ENCODE measurements around the gene AGPAT1.

DNA sequence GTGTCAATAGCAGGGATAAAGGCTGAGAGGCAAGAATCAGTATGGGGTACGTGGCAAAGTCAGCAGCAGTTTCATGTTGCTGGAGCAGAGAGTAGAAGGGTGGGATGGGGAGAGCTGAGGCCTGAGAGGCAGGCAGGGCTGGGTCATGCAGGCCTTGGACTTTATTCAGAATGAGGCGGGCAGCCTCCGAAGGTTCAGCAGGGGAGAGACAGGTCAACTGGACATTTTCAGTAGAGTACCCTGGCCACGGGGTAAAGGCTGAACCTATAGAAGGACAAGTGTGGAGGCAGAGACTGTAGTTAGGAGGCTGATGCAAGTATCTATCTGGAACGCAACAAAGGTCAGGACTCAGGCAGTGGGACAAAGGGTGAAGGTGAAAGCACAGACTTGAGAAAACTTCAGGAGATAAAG is 34.3 kb upstream of the AGPAT1 start:
- TF ChIP-seq, protein P1, sequence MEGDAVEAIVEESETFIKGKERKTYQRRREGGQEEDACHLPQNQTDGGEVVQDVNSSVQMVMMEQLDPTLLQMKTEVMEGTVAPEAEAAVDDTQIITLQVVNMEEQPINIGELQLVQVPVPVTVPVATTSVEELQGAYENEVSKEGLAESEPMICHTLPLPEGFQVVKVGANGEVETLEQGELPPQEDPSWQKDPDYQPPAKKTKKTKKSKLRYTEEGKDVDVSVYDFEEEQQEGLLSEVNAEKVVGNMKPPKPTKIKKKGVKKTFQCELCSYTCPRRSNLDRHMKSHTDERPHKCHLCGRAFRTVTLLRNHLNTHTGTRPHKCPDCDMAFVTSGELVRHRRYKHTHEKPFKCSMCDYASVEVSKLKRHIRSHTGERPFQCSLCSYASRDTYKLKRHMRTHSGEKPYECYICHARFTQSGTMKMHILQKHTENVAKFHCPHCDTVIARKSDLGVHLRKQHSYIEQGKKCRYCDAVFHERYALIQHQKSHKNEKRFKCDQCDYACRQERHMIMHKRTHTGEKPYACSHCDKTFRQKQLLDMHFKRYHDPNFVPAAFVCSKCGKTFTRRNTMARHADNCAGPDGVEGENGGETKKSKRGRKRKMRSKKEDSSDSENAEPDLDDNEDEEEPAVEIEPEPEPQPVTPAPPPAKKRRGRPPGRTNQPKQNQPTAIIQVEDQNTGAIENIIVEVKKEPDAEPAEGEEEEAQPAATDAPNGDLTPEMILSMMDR (conservative IDR thresholded peaks at IDR 0.05; ENCODE audit: low read length) = no peak
- TF ChIP-seq EZH2phosphoT487 (IDR thresholded peaks at IDR 0.05; ENCODE audit: borderline replicate concordance, low read depth, low read length) = no peak
